Fibroblast of lung (primary cell): ENCODE data around the gene LARP1. TPM values are rescaled to one million over a fixed set of nuclear protein-coding genes. Genes with fewer than 3 reads are reported as not detected.

Experiments used
- DNase-seq, 2 donors: peaks; one replicate each; pipeline versions ENCODE4 v3.0.0 to v3.0.0-alpha.2; 2010; ENCODE audit warnings: low read depth in 2 of 2
- H2AFZ ChIP-seq: 2 replicates; pipeline ENCODE4 v1.5.1; 2012; ENCODE audit warnings: low read length, control low read depth, inconsistent platforms
- H3K27ac ChIP-seq: 2 replicates; pipeline ENCODE4 v1.5.1; 2011; ENCODE audit warnings: low read length, control low read depth; ENCODE audit not compliant: insufficient read depth
- H3K27me3 ChIP-seq: 2 replicates; pipeline ENCODE4 v1.5.1; 2011; ENCODE audit warnings: mild to moderate bottlenecking, low read length; ENCODE audit not compliant: control insufficient read depth, insufficient read depth
- H3K36me3 ChIP-seq: 2 replicates; pipeline ENCODE4 v1.5.1; 2011; ENCODE audit warnings: low read length; ENCODE audit not compliant: control insufficient read depth, insufficient read depth
- H3K4me1 ChIP-seq: 2 replicates; pipeline ENCODE4 v1.5.1; 2011; ENCODE audit warnings: low read length; ENCODE audit not compliant: control insufficient read depth, insufficient read depth; ENCODE audit errors: extremely low read depth
- H3K4me2 ChIP-seq: 2 replicates; pipeline ENCODE4 v1.5.1; 2011; ENCODE audit warnings: low read length, control low read depth; ENCODE audit not compliant: insufficient read depth; ENCODE audit errors: extremely low read depth
- H3K4me3 ChIP-seq, 4 experiments: fragments of 200-600 bp in 1 of 4; sonication (generic) in 1 of 4; replicated peaks in 1 of 4; 2 replicates each; pipeline ENCODE4 v1.5.1; 2011 to 2016; ENCODE audit warnings: low read length in 4 of 4, low read depth in 3 of 4, mild to moderate bottlenecking in 3 of 4, control low read depth in 2 of 4, inconsistent platforms in 1 of 4, mixed read lengths in 1 of 4; ENCODE audit not compliant: insufficient read depth in 1 of 4; ENCODE audit errors: control extremely low read depth in 1 of 4
- H3K79me2 ChIP-seq: 2 replicates; pipeline ENCODE4 v1.5.1; 2012; ENCODE audit warnings: mild to moderate bottlenecking, low read length, inconsistent platforms; ENCODE audit not compliant: control insufficient read depth, insufficient read depth
- H3K9ac ChIP-seq: 2 replicates; pipeline ENCODE4 v1.5.1; 2011; ENCODE audit warnings: mild to moderate bottlenecking, low read length, control low read depth; ENCODE audit not compliant: insufficient read depth
- H3K9me3 ChIP-seq: 2 replicates; pipeline ENCODE4 v1.5.1; 2012; ENCODE audit warnings: low read depth, low read length; ENCODE audit not compliant: control insufficient read depth, insufficient read depth
- H4K20me1 ChIP-seq: 2 replicates; pipeline ENCODE4 v1.5.1; 2011; ENCODE audit warnings: low read length; ENCODE audit not compliant: control insufficient read depth, insufficient read depth; ENCODE audit errors: extremely low read depth
- CTCF ChIP-seq, 2 donors: IDR thresholded peaks in 1 of 2; conservative IDR thresholded peaks in 1 of 2; 1 replicate in 1 of 2; 2 replicates in 1 of 2; pipeline ENCODE4 v1.5.1; 2011 to 2012; ENCODE audit warnings: low read length in 2 of 2, control low read depth in 1 of 2, inconsistent platforms in 1 of 2, low read depth in 1 of 2, mild to moderate bottlenecking in 1 of 2
- EZH2 ChIP-seq: IDR thresholded peaks from 2 replicates; pipeline ENCODE4 v1.5.1; 2012; ENCODE audit warnings: low read length, control low read depth, mild to moderate bottlenecking; ENCODE audit errors: missing control alignments
- polyA plus RNA-seq, 2 donors: library from polyadenylated mRNA; depleted of rRNA in 1 of 2; stranded (reverse) in 1 of 2; unstranded in 1 of 2; fragments of >200 nt; gene quantifications; 2 replicates each; pipeline ENCODE4 v1.2.1, GENCODE V29; 2011 to 2012; ENCODE audit warnings: missing spikeins in 1 of 2
- total RNA-seq: library from RNA; depleted of rRNA; stranded (reverse); fragments of >200 nt; gene quantifications from 2 replicates; pipeline ENCODE4 v1.2.1, GENCODE V29; 2014

The LARP1 gene
- total and polyA plus RNA-seq, 2 donors (not counting 1 experiment from before 2014, with no cell fraction given), result 51.0 to 81.3 TPM

DNA sequence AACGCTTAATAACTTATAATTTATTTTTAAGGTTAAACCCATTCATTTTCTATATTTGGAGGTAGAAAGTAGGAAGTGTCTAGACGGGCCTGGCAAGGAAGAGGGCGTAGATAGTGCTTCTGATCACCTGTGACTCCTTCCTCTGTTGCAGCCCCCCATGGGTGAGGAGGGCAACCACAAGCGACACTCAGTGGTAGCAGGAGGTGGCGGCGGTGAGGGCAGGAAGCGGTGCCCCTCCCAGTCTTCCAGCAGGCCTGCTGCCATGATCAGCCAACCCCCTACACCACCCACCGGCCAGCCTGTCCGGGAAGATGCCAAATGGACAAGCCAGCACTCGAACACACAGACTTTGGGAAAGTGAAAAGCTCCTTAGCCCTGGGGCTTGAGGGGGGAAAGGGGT lies 58.6 kb downstream of the LARP1 start:
- H3K9me3 ChIP-seq, result no peaks in the 10 kb centered on the region
- H3K27ac ChIP-seq, result no peak overlapping the region
- no peak for DNase-seq
- TF ChIP-seq CTCF (conservative IDR thresholded peaks at IDR 0.05 in 1 of 2, IDR thresholded peaks at IDR 0.05 in 1 of 2; ENCODE audit: low read depth in 1 of 2, low read length in 2 of 2), result no peak
- no peak for TF ChIP-seq EZH2
- H4K20me1 ChIP-seq, result no peaks in the 10 kb centered on the region
- H3K27me3 ChIP-seq, result no peaks in the 10 kb centered on the region
- H3K4me3 ChIP-seq, result no peak overlapping the region
- no peak overlapping the region for H3K4me2 ChIP-seq
- no peak overlapping the region for H2AFZ ChIP-seq
- H3K4me1 ChIP-seq, result no peaks in the 10 kb centered on the region
- H3K79me2 ChIP-seq, result no peaks in the 10 kb centered on the region
- H3K36me3 ChIP-seq, result peaks cover 29% of the 10 kb centered on the region
- H3K9ac ChIP-seq, result no peak overlapping the region

GRCh38 chr5:154815025-154815424 lies 59.8 kb downstream of the LARP1 start:
- Histone ChIP-seq H3K9ac (no peak overlapping the region), H3K27ac (no peak overlapping the region), H4K20me1 (no peaks in the 10 kb centered on the region), H3K36me3 (peaks cover 30% of the 10 kb centered on the region), H2AFZ (no peak overlapping the region), H3K79me2 (no peaks in the 10 kb centered on the region), H3K27me3 (no peaks in the 10 kb centered on the region), H3K9me3 (no peaks in the 10 kb centered on the region), H3K4me2 (no peak overlapping the region), H3K4me3 (no peak overlapping the region), H3K4me1 (no peaks in the 10 kb centered on the region)
- TF ChIP-seq EZH2 (no peak), CTCF (conservative IDR thresholded peaks at IDR 0.05 in 1 of 2, IDR thresholded peaks at IDR 0.05 in 1 of 2; ENCODE audit: low read depth in 1 of 2, low read length in 2 of 2) (no peak)
- no peak for DNase-seq

GRCh38 chr5:154815684-154816247 lies 60.6 kb downstream of the LARP1 start:
- H4K20me1 ChIP-seq, result no peaks in the 10 kb centered on the region
- H3K27me3 ChIP-seq, result no peaks in the 10 kb centered on the region
- no peaks in the 10 kb centered on the region for H3K4me1 ChIP-seq
- H2AFZ ChIP-seq, result no peak overlapping the region
- H3K27ac ChIP-seq, result no peak overlapping the region
- H3K79me2 ChIP-seq, result no peaks in the 10 kb centered on the region
- no peak for DNase-seq
- H3K4me2 ChIP-seq, result no peak overlapping the region
- H3K4me3 ChIP-seq, result no peak overlapping the region
- no peak overlapping the region for H3K9ac ChIP-seq
- H3K36me3 ChIP-seq, result peaks cover 34% of the 10 kb centered on the region
- H3K9me3 ChIP-seq, result no peaks in the 10 kb centered on the region
- no peak for TF ChIP-seq CTCF (conservative IDR thresholded peaks at IDR 0.05 in 1 of 2, IDR thresholded peaks at IDR 0.05 in 1 of 2; ENCODE audit: low read depth in 1 of 2, low read length in 2 of 2)
- TF ChIP-seq EZH2, result no peak
